K562 (cell line): Measurements from ENCODE around the gene ATP5MG. TPM values are rescaled to one million over a fixed set of nuclear protein-coding genes. Genes with fewer than 3 reads are reported as not detected.
A peak's percentile ranks its signal among the peaks of the same experiment; 100 is the strongest.

Experiments used
- ATAC-seq: fragments of 200-7000 bp; cut with Tn5 transposase; 3 replicates; pipeline ENCODE4 v1.9.1; 2020; ENCODE audit warnings: moderate library complexity
- BruUV-seq: library from RNA; stranded (reverse); fragments of 400-500 nt; replicated peaks from 2 replicates; lab custom pipeline; 2021; lab: Mats Ljungman, UMichigan
- CTCF ChIA-PET: fragments of 300-600 bp; formaldehyde crosslinking; extraction: SDS; loops from one replicate; lab custom pipeline; 2021; ENCODE audit warnings: low intra/inter-chr PET ratio; lab: Yijun Ruan, JAX
- POLR2A ChIA-PET: fragments of 300-600, 350-650 bp; sonication (Branson Sonifier 250); formaldehyde crosslinking; extraction: SDS; loops from one replicate; lab custom pipeline; 2021; ENCODE audit warnings: antibody characterized with exemption, inconsistent platforms; lab: Yijun Ruan, JAX
- DNase-seq, 4 experiments: peaks; one replicate each; pipeline versions ENCODE4 v3.0.0 to v3.0.0-alpha.2; 2011 to 2018; ENCODE audit warnings: low spot score in 3 of 4, mixed read lengths in 3 of 4; ENCODE audit errors: extremely low read depth in 1 of 4
- FAIRE-seq: peaks from 2 replicates; lab custom pipeline; 2011; peaks lifted over from hg19 to GRCh38; lab: Jason Lieb, UNC
- H2AFZ ChIP-seq: 2 replicates; pipeline ENCODE4 v1.6.0; 2011; ENCODE audit warnings: low read depth, low read length, control low read depth, inconsistent platforms
- H3K27ac ChIP-seq: fragments of 200-600 bp; 3 replicates; pipeline ENCODE4 v1.8.0; 2011; ENCODE audit warnings: low read depth, mild to moderate bottlenecking, control low read depth, inconsistent platforms, low read length, moderate library complexity, mixed read lengths; ENCODE audit errors: extremely low read depth
- H3K27me3 ChIP-seq, 2 experiments: fragments of 300-600 bp in 1 of 2; 2 replicates in 1 of 2; 3 replicates in 1 of 2; pipeline versions ENCODE4 v1.6.0 to v1.8.0; 2011; ENCODE audit warnings: inconsistent platforms in 2 of 2, low read length in 2 of 2, mild to moderate bottlenecking in 1 of 2, mixed read lengths in 1 of 2, moderate library complexity in 1 of 2; ENCODE audit not compliant: control insufficient read depth in 2 of 2, insufficient read depth in 2 of 2
- H3K36me3 ChIP-seq: fragments of 300-600 bp; 3 replicates; pipeline ENCODE4 v1.8.0; 2011; ENCODE audit warnings: mild to moderate bottlenecking, low read length, inconsistent platforms; ENCODE audit not compliant: control insufficient read depth, insufficient read depth
- H3K4me1 ChIP-seq, 2 experiments: fragments of 200-600 bp in 1 of 2; replicated peaks in 1 of 2; 2 replicates in 1 of 2; 3 replicates in 1 of 2; pipeline versions ENCODE4 v1.5.1 to v1.8.0; 2011; ENCODE audit warnings: inconsistent platforms in 2 of 2, low read length in 2 of 2, mild to moderate bottlenecking in 1 of 2, mixed read lengths in 1 of 2, moderate library complexity in 1 of 2; ENCODE audit not compliant: control insufficient read depth in 2 of 2, insufficient read depth in 2 of 2
- H3K4me2 ChIP-seq: 2 replicates; pipeline ENCODE4 v1.6.1; 2011; ENCODE audit warnings: low read length, control low read depth, inconsistent platforms, mixed read lengths; ENCODE audit not compliant: insufficient read depth
- H3K4me3 ChIP-seq: fragments of 200-600 bp; sonication (generic), shearing (Covaris generic); 2 replicates; pipeline ENCODE4 v1.5.1; 2016; ENCODE audit warnings: control low read depth, inconsistent platforms
- H3K79me2 ChIP-seq: fragments of 200-600 bp; 3 replicates; pipeline ENCODE4 v1.8.0; 2011; ENCODE audit warnings: low read length, inconsistent platforms; ENCODE audit not compliant: control insufficient read depth, insufficient read depth
- H3K9ac ChIP-seq, 2 experiments: 2 replicates each; pipeline versions ENCODE4 v1.6.0 to v1.6.1; 2011; ENCODE audit warnings: low read depth in 2 of 2, low read length in 2 of 2, control low read depth in 1 of 2, inconsistent platforms in 1 of 2, mild to moderate bottlenecking in 1 of 2, mixed read lengths in 1 of 2; ENCODE audit not compliant: insufficient read depth in 1 of 2
- H3K9me1 ChIP-seq: one replicate; pipeline ENCODE4 v1.6.0; 2011; ENCODE audit warnings: inconsistent platforms, mild to moderate bottlenecking, low read length, moderate library complexity; ENCODE audit not compliant: control insufficient read depth, insufficient read depth
- H3K9me3 ChIP-seq: replicated peaks from 2 replicates; pipeline ENCODE4 v1.5.1; 2011; ENCODE audit warnings: low read depth, low read length, inconsistent platforms; ENCODE audit not compliant: control insufficient read depth, insufficient read depth
- H4K20me1 ChIP-seq: replicated peaks from 2 replicates; pipeline ENCODE4 v1.6.1; 2011; ENCODE audit warnings: low read length, inconsistent platforms, mixed read lengths; ENCODE audit not compliant: control insufficient read depth, insufficient read depth
- CBFA2T3 ChIP-seq: fragments of 450-650 bp; IDR thresholded peaks from 2 replicates; pipeline ENCODE4 v1.6.1; 2017
- EP300 ChIP-seq: IDR thresholded peaks from 2 replicates; pipeline ENCODE4 v1.6.1; 2012; ENCODE audit warnings: low read length, improper control_type of control experiment
- FOXA3 ChIP-seq, 2 experiments: fragments of 450-650 bp in 1 of 2; sonication (generic) in 1 of 2; formaldehyde crosslinking; IDR thresholded peaks in 1 of 2; conservative IDR thresholded peaks in 1 of 2; 2 replicates each; pipeline versions ENCODE4 v1.4.0 to v1.8.0; 2020 to 2022; ENCODE audit warnings: mild to moderate bottlenecking in 2 of 2, missing genetic modification reagents in 1 of 2
- FOXK2 ChIP-seq, 2 experiments: fragments of 450-650 bp; IDR thresholded peaks in 1 of 2; conservative IDR thresholded peaks in 1 of 2; 2 replicates each; pipeline ENCODE4 v1.6.1; 2016; ENCODE audit warnings: low read depth in 2 of 2, mild to moderate bottlenecking in 1 of 2
- KLF6 ChIP-seq: fragments of 250-450 bp; sonication (Bioruptor Pico); IDR thresholded peaks from 2 replicates; pipeline ENCODE4 v1.4.0; 2020; ENCODE audit warnings: mild to moderate bottlenecking, moderate library complexity, borderline replicate concordance
- ZNF217 ChIP-seq: sonication (generic); formaldehyde crosslinking; IDR thresholded peaks from 2 replicates; pipeline ENCODE4 v1.8.0; 2022; ENCODE audit warnings: mild to moderate bottlenecking, missing genetic modification reagents
- ZNF76 ChIP-seq: fragments of 250-450 bp; sonication (Bioruptor Pico); IDR thresholded peaks from 2 replicates; pipeline ENCODE4 v1.4.0; 2020; ENCODE audit warnings: mild to moderate bottlenecking, moderate library complexity, borderline replicate concordance
- WGBS: fragments of 100-300 bp; shearing (Covaris generic); methylation state at CpG from one replicate; pipeline ENCODE4 v1.1.6; 2016; ENCODE audit warnings: low coverage, mixed read lengths; ENCODE audit not compliant: insufficient coverage; ENCODE audit errors: missing lambda C conversion rate; 5-methylcytosine and 5-hydroxymethylcytosine counted together
- in situ Hi-C: fragments of 300-500 bp; cut with MboI; formaldehyde crosslinking; loops from 4 replicates; pipeline ENCODE4 v1.15.0; 2018; ENCODE audit warnings: inconsistent platforms, mixed read lengths
- intact Hi-C: fragments of 100-400 bp; cut with micrococcal nuclease; formaldehyde crosslinking; loops from 2 replicates; pipeline ENCODE4 v1.14.2; 2022
- polyA plus RNA-seq, 8 experiments: library from polyadenylated mRNA; depleted of rRNA in 4 of 8; stranded (reverse) in 5 of 8; unstranded in 3 of 8; fragments of >200 nt; fragmentation: Nextera tagmentation in 2 of 8; fragmentation: Illumina TruSeq in 1 of 8; extraction: Ambion mirVana in 2 of 8; extraction: Trizol in 1 of 8; gene quantifications; 2 replicates each; pipeline versions ENCODE4 v1.2.1 to v1.2.3, GENCODE V29; 2011 to 2014; ENCODE audit warnings: inconsistent platforms in 1 of 8, missing spikeins in 1 of 8
- total RNA-seq, 7 experiments: library from RNA; depleted of rRNA in 6 of 7; stranded (reverse); fragments of >200 nt in 6 of 7; fragmentation: Illumina TruSeq in 2 of 7; extraction: Trizol in 2 of 7; gene quantifications; 2 replicates each; pipeline versions ENCODE4 v1.2.1 to v1.2.3, GENCODE V29; 2011 to 2021; ENCODE audit warnings: low replicate concordance in 1 of 7
- TF ChIP-seq, protein P1 (sequence below): fragments of 250-450 bp; sonication (Bioruptor Pico); IDR thresholded peaks from 2 replicates; pipeline ENCODE4 v1.4.0; 2020
- TF ChIP-seq, protein P2 (sequence below): sonication (generic); formaldehyde crosslinking; IDR thresholded peaks from 2 replicates; pipeline ENCODE4 v1.8.0; 2023; ENCODE audit warnings: missing genetic modification reagents, mild to moderate bottlenecking, borderline replicate concordance

The ATP5MG gene
- total and polyA plus RNA-seq, 9 of the 15 experiments (the other 6 are each of a cell fraction or from before 2014, with no cell fraction given), result 301 to 2,138 (median 434) TPM

DNA sequence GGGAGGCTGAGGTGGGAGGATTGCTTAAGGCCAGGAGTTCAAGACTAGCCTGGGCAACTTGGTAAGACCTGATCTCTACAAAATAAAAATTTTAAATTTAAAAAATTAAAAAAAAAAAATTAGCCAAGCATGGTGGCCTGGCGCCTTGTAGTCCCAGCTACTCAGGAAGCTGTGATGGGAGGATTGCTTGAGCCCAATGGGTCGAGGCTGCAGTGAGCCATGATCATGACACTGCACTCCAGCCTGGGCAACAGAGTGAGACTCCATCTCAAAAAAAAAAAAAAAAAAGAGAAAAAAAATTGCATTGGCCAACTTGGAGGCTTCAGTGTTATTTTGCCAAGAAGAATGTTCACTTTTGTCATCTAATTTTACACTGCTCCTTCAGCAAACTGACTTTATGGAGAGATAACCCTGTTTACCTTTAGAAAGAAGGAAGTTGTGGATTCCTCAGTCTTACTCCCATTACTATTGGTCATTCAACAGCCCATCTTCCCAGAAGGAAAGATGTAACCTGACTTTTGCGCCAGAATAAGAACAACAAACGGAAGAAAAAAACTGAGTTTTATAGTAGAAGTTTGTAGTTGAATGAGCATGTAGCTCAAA is 48.0 kb downstream of the ATP5MG start:
- no peak for FAIRE-seq
- peaks cover 11% of the 10 kb centered on the region for H4K20me1 ChIP-seq
- H2AFZ ChIP-seq, result no peak overlapping the region
- peaks cover 66% of the 10 kb centered on the region for H3K36me3 ChIP-seq
- WGBS, result 78% methylated on average over 4 of the region's 4 CpGs
- in situ Hi-C loops (no loop called here), intact Hi-C loops (no loop called here)
- BruUV-seq, result no TSS peak
- ChIA-PET CTCF (no interaction called here), POLR2A (interaction anchor here (0.6 to 2.3 kb wide), 4 partner anchors 10 to 51 kb away, joined by 3 to 13 read pairs (median 4); no protein-coding TSS in a partner anchor)
- H3K27ac ChIP-seq, result no peak overlapping the region
- H3K27me3 ChIP-seq, result no peaks in the 10 kb centered on the region
- no peak for ATAC-seq
- H3K4me3 ChIP-seq, result no peak overlapping the region
- H3K9me3 ChIP-seq, result no peaks in the 10 kb centered on the region
- H3K79me2 ChIP-seq, result peaks cover 94% of the 10 kb centered on the region
- H3K9me1 ChIP-seq, result peaks cover 3% of the 10 kb centered on the region
- H3K9ac ChIP-seq, result no peak overlapping the region
- H3K4me2 ChIP-seq, result no peak overlapping the region
- peaks cover 4% of the 10 kb centered on the region in 2 experiments; a peak in 2 of 5 replicates for H3K4me1 ChIP-seq
- no peak for DNase-seq
- TF ChIP-seq CBFA2T3, result no peak
- TF ChIP-seq EP300, result no peak
- TF ChIP-seq ZNF217 (CRISPR knock-in tag), result no peak
- TF ChIP-seq, protein P1, sequence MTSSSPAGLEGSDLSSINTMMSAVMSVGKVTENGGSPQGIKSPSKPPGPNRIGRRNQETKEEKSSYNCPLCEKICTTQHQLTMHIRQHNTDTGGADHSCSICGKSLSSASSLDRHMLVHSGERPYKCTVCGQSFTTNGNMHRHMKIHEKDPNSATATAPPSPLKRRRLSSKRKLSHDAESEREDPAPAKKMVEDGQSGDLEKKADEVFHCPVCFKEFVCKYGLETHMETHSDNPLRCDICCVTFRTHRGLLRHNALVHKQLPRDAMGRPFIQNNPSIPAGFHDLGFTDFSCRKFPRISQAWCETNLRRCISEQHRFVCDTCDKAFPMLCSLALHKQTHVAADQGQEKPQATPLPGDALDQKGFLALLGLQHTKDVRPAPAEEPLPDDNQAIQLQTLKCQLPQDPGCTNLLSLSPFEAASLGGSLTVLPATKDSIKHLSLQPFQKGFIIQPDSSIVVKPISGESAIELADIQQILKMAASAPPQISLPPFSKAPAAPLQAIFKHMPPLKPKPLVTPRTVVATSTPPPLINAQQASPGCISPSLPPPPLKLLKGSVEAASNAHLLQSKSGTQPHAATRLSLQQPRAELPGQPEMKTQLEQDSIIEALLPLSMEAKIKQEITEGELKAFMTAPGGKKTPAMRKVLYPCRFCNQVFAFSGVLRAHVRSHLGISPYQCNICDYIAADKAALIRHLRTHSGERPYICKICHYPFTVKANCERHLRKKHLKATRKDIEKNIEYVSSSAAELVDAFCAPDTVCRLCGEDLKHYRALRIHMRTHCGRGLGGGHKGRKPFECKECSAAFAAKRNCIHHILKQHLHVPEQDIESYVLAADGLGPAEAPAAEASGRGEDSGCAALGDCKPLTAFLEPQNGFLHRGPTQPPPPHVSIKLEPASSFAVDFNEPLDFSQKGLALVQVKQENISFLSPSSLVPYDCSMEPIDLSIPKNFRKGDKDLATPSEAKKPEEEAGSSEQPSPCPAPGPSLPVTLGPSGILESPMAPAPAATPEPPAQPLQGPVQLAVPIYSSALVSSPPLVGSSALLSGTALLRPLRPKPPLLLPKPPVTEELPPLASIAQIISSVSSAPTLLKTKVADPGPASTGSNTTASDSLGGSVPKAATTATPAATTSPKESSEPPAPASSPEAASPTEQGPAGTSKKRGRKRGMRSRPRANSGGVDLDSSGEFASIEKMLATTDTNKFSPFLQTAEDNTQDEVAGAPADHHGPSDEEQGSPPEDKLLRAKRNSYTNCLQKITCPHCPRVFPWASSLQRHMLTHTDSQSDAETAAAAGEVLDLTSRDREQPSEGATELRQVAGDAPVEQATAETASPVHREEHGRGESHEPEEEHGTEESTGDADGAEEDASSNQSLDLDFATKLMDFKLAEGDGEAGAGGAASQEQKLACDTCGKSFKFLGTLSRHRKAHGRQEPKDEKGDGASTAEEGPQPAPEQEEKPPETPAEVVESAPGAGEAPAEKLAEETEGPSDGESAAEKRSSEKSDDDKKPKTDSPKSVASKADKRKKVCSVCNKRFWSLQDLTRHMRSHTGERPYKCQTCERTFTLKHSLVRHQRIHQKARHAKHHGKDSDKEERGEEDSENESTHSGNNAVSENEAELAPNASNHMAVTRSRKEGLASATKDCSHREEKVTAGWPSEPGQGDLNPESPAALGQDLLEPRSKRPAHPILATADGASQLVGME, result no peak
- peak; percentile 52 to 53; a peak in 2 of 4 replicates for TF ChIP-seq FOXK2 (conservative IDR thresholded peaks at IDR 0.05 in 1 of 2, IDR thresholded peaks at IDR 0.05 in 1 of 2; ENCODE audit: low read depth in 2 of 2)
- TF ChIP-seq ZNF76 (CRISPR knock-in tag), result no peak
- peak in 1 of 2 experiments; percentile 83; a peak in 2 of 4 replicates for TF ChIP-seq FOXA3 (CRISPR knock-in tag; conservative IDR thresholded peaks at IDR 0.05 in 1 of 2, IDR thresholded peaks at IDR 0.05 in 1 of 2)
- TF ChIP-seq KLF6 (CRISPR knock-in tag), result no peak
- TF ChIP-seq, protein P2, sequence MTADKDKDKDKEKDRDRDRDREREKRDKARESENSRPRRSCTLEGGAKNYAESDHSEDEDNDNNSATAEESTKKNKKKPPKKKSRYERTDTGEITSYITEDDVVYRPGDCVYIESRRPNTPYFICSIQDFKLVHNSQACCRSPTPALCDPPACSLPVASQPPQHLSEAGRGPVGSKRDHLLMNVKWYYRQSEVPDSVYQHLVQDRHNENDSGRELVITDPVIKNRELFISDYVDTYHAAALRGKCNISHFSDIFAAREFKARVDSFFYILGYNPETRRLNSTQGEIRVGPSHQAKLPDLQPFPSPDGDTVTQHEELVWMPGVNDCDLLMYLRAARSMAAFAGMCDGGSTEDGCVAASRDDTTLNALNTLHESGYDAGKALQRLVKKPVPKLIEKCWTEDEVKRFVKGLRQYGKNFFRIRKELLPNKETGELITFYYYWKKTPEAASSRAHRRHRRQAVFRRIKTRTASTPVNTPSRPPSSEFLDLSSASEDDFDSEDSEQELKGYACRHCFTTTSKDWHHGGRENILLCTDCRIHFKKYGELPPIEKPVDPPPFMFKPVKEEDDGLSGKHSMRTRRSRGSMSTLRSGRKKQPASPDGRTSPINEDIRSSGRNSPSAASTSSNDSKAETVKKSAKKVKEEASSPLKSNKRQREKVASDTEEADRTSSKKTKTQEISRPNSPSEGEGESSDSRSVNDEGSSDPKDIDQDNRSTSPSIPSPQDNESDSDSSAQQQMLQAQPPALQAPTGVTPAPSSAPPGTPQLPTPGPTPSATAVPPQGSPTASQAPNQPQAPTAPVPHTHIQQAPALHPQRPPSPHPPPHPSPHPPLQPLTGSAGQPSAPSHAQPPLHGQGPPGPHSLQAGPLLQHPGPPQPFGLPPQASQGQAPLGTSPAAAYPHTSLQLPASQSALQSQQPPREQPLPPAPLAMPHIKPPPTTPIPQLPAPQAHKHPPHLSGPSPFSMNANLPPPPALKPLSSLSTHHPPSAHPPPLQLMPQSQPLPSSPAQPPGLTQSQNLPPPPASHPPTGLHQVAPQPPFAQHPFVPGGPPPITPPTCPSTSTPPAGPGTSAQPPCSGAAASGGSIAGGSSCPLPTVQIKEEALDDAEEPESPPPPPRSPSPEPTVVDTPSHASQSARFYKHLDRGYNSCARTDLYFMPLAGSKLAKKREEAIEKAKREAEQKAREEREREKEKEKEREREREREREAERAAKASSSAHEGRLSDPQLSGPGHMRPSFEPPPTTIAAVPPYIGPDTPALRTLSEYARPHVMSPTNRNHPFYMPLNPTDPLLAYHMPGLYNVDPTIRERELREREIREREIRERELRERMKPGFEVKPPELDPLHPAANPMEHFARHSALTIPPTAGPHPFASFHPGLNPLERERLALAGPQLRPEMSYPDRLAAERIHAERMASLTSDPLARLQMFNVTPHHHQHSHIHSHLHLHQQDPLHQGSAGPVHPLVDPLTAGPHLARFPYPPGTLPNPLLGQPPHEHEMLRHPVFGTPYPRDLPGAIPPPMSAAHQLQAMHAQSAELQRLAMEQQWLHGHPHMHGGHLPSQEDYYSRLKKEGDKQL (CRISPR knock-in tag), result no peak
